ENCODE data around the gene ZDHHC9. TPM values are rescaled to one million over a fixed set of nuclear protein-coding genes. Genes with fewer than 3 reads are reported as not detected.

ZDHHC9 gene
- total and polyA plus RNA-seq, 9 of the 15 experiments (the other 6 are each of a cell fraction or from before 2014, with no cell fraction given): 6.8 to 22.4 (median 9.1) TPM

DNA sequence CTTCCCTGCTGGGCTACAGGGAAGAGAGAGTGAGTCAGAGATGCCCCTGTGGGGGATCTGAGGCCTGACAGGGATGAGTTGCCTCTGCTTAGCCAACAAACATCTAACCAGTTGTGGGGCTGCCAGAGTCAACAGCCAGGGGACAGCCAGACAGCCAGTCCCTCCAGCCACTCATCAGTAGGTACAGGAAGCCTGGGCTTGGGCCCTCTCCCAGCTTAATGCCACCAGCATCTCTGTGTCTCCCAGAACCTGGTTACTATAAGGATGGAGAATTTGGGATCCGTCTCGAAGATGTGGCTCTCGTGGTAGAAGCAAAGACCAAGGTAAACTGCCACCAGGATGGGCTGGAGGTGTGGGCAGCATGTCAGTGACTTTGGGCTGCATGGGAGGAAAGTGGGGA is 81.2 kb downstream of the ZDHHC9 start:
- ChIA-PET CTCF (ENCODE audit: low intra/inter-chr PET ratio) (no interaction called here), POLR2A (interaction anchor here (0.7 to 0.8 kb wide), 2 partner anchors 9 to 169 kb away, joined by 3 read pairs; no protein-coding TSS in a partner anchor)
- WGBS (ENCODE audit: insufficient coverage, low coverage, missing lambda C conversion rate): 0% methylated on average over 2 of the region's 3 CpGs
- H4K20me1 ChIP-seq (replicated peaks; ENCODE audit: control insufficient read depth, insufficient read depth, low read length): no peaks in the 10 kb centered on the region
- no TSS peak for BruUV-seq (replicated peaks)
- H3K36me3 ChIP-seq (ENCODE audit: control insufficient read depth, insufficient read depth, low read length): no peaks in the 10 kb centered on the region
- H3K9me3 ChIP-seq (replicated peaks; ENCODE audit: control insufficient read depth, insufficient read depth, low read depth, low read length): no peaks in the 10 kb centered on the region
- no peak overlapping the region for H3K9ac ChIP-seq (ENCODE audit: insufficient read depth in 1 of 2, low read depth in 2 of 2, low read length in 2 of 2)
- DNase-seq (ENCODE audit: extremely low read depth in 1 of 4, low spot score in 3 of 4) (no peak), FAIRE-seq (no peak), ATAC-seq (no peak)
- in situ Hi-C loops (cut with MboI): no loop called here
- no peaks in the 10 kb centered on the region for H3K27me3 ChIP-seq (ENCODE audit: control insufficient read depth in 2 of 2, insufficient read depth in 2 of 2, low read length in 2 of 2)
- no peaks in the 10 kb centered on the region for H3K79me2 ChIP-seq (ENCODE audit: control insufficient read depth, insufficient read depth, low read length)
- no peak overlapping the region for H3K27ac ChIP-seq (ENCODE audit: extremely low read depth, low read depth, low read length)
- no peak overlapping the region for H3K4me3 ChIP-seq
- H3K4me2 ChIP-seq (ENCODE audit: insufficient read depth, low read length): no peak overlapping the region
- peaks cover 2% of the 10 kb centered on the region for H3K9me1 ChIP-seq (ENCODE audit: control insufficient read depth, insufficient read depth, low read length)
- TF ChIP-seq SPI1 (IDR thresholded peaks at IDR 0.05; ENCODE audit: borderline replicate concordance, low read depth, low read length) (no peak), SMAD3 (CRISPR knock-in tag; conservative IDR thresholded peaks at IDR 0.05) (no peak), POLR3G (IDR thresholded peaks at IDR 0.05; ENCODE audit: extremely low read depth, insufficient read length, insufficient replicate concordance) (no peak), CTCFL (IDR thresholded peaks at IDR 0.05; ENCODE audit: borderline replicate concordance, insufficient read depth, low read depth, low read length, poor library complexity, severe bottlenecking) (no peak)
- intact Hi-C loops (cut with micrococcal nuclease): no loop called here
- peaks cover 12 to 14% of the 10 kb centered on the region in 2 experiments; a peak in 4 of 5 replicates for H3K4me1 ChIP-seq (replicated peaks in 1 of 2; ENCODE audit: control insufficient read depth in 2 of 2, insufficient read depth in 2 of 2, low read length in 2 of 2)
- no peak overlapping the region for H2AFZ ChIP-seq (ENCODE audit: low read depth, low read length)

All from K562 (cell line).